CD4-positive, alpha-beta T cell treated with Interleukin-17A for 1 hour (primary cell): ENCODE data around the gene MIPOL1.
"Not testable (repeated sequence)": the region's sequence is repeated elsewhere in the genome, so short reads cannot be mapped to it uniquely, and the experiment has no call there.

Experiments used
- DNase-seq: peaks from one replicate; pipeline ENCODE4 v3.0.0-alpha.2; 2020

Gene MIPOL1

DNA sequence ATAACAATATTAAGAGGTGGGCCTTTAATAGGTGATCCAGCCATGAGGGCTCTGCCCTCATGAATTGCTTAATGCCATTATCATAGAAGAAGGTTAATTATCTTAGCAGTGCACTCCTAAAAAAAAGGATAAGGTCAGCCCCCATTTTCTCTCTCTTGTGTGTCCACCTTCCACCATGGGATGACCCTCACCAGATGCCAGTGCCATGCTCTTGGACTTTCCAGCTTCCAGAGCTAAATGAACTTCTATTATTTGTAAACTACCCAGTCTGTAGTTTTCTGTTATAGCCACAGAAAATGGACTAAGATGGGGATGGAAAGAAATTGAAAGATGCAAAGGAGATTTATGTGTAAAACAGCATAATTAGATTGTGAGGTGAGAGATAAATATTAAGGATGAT is 271.9 kb downstream of the MIPOL1 start:
- DNase-seq, result no peak

GRCh38 chr14:37470251-37470650 is 272.5 kb downstream of the MIPOL1 start:
- DNase-seq, result no peak

- DNase-seq, result no peak
These were observed 275.2 kb downstream of the MIPOL1 start for GRCh38 chr14:37472906-37473305.

DNA sequence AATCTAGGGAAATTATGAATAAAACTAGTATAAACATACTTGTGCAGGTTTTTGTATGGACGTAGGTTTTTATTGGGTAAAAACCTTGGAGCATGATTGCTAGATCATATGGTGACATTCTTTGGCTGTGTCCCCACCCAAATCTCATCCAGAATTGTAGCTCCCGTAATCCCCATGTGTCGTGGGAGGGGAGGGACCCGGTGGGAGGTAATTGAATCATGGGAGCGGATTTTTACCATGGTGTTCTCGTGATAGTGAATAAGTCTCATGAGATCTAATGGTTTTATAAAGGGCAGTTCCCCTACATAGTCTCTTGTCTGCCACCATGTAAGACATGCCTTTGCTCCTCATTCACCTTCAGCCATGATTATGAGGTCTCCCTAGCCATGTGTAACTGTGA is 276.5 kb downstream of the MIPOL1 start:
- no peak for DNase-seq

GRCh38 chr14:37480446-37481290 is 282.9 kb downstream of the MIPOL1 start:
- no peak for DNase-seq

DNA sequence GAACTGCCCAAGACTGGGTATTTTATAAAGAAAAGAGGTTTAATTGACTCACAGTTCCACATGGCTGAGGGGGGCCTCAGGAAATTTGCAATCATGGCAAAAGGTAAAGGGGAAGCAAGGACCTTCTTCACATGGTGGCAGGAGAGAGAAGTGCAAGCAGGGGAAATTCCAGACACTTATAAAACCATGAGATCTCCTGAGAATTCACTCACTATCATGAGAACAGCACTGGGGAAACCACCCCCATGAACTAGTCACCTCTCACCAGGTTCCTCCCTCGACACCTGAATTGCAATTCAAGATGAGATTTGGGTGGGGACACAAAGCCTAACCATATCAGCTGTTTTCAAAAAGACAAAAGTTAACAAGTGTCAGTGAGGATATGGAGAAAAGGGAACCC is 284.7 kb downstream of the MIPOL1 start:
- DNase-seq, result no peak

GRCh38 chr14:37483672-37484071 is 285.9 kb downstream of the MIPOL1 start:
- DNase-seq, result no peak

- DNase-seq, result no peak
These were observed 292.9 kb downstream of the MIPOL1 start for GRCh38 chr14:37490607-37491006.

- DNase-seq, result no peak
These were observed 293.3 kb downstream of the MIPOL1 start for GRCh38 chr14:37491076-37491475.

- DNase-seq, result no peak
These were observed 295.9 kb downstream of the MIPOL1 start for GRCh38 chr14:37493606-37494005.

DNA sequence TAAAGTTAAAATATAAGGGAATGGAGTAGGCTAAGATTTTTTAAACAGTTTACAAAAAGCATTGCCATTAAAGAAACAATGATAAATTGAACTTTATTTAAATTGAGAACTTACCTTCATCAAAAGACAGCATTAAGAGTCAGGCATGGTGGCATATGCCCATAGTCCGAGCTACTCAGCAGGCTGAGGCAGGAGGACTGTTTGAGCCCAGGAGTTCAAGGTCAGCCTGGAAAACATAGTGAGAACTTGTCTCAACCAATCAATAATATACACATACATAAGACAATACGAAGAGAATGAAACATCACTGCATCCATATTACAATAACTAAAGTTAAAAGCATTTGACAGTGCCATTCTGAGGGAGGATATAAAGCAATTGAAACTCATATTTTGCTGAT is 299.7 kb downstream of the MIPOL1 start:
- no peak for DNase-seq

DNA sequence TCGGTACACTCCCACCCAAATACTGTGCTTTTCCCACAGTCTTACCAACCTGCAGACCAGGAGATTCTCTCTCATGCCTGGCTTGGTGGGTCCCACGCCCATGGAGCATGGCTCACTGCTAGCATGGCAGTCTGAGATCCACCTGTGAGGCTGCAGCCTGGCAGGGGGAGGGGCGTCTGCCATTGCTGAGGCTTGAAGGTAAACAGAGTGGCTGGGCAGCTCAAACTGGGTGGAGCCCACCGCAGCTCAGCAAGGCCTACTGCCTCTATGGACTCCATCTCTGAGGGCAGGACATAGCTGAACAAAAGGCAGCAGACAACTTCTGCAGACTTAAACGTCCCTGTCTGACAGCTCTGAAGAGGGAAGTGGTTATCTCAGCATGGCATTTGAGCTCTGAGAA is 304.1 kb downstream of the MIPOL1 start:
- DNase-seq, result no peak

DNA sequence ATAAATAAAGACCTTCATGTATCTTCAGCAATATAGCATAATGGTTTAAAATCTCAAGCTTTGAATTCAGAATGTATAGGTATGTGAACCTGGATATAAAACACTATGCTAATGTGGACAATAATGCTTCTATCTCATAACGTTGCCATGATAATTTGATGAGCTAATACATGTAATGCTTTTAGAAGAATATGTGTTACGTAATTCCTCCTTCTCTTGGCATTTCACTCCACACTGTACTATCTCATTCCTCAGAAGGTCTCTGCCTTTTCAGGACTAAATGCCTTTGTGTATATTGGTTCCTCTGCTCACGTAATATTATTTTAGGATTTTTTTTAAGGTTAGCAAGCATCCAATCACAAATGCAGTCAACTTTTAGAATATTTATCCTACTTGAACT is 310.8 kb downstream of the MIPOL1 start:
- no peak for DNase-seq

GRCh38 chr14:37512173-37512572 is 314.4 kb downstream of the MIPOL1 start:
- no peak for DNase-seq

GRCh38 chr14:37515771-37516170 is 318.0 kb downstream of the MIPOL1 start:
- DNase-seq, result no peak

GRCh38 chr14:37526994-37527393 is 329.3 kb downstream of the MIPOL1 start:
- DNase-seq, result no peak

- DNase-seq, result no peak
These were observed 342.3 kb downstream of the MIPOL1 start for GRCh38 chr14:37539992-37540391.

DNA sequence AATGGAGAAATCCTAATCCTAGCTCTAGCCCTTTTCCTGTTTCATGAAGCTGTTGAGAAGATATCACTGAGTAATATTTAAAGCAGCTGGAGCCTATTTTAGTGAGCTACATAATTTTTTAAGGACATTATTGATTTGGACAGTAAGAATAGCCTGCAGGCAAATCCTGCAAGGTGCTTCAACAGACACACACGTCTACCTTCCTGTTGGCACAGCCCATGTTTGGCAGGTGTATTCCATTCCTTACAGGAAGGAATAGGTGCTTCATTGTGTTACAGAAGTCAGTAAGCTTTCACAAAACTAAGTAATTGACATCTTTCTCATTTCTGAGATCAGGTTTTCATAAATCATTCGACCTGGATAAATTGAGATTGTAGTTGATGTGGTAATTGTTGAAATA is 346.7 kb downstream of the MIPOL1 start:
- DNase-seq, result no peak

DNA sequence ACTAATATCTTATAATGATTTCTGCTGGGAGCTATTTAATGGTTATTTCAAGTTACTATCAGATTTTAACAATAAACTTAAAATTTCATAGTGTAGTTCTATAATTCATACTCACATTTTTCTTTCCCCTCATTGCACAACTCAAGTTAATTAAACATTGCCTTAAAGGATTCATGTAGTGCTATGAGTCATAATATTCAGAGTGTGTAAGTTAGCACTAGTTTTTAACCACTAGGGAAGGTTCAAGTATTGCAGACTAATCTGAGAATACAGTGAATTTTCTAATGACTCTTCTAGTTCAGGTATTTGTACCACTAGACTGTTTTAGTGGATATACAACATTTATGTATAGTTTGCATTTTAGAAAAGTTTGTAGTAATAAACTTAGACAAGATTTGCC is 347.4 kb downstream of the MIPOL1 start:
- DNase-seq, result no peak

GRCh38 chr14:37546621-37547447 is 349.1 kb downstream of the MIPOL1 start:
- DNase-seq, result no peak

- no peak for DNase-seq
These were observed 352.8 kb downstream of the MIPOL1 start for GRCh38 chr14:37550511-37550910.

DNA sequence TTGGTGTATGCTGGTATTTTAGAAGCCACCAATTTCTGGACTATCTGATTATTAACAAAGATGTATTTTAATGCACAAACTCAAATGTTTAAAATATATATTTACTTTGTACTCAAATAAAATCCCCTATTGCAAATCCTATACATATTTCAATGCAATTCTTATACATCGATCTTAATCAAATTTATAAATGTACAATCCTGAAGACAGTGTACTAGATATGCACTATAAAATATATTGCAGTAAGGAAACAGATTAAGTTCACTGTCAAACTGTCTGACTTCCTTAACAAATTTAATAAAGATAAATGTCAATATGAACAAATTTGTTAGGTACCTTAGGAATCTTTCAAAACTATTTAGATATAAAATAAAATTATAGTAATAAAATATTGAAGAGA is 353.4 kb downstream of the MIPOL1 start:
- DNase-seq, result no peak

DNA sequence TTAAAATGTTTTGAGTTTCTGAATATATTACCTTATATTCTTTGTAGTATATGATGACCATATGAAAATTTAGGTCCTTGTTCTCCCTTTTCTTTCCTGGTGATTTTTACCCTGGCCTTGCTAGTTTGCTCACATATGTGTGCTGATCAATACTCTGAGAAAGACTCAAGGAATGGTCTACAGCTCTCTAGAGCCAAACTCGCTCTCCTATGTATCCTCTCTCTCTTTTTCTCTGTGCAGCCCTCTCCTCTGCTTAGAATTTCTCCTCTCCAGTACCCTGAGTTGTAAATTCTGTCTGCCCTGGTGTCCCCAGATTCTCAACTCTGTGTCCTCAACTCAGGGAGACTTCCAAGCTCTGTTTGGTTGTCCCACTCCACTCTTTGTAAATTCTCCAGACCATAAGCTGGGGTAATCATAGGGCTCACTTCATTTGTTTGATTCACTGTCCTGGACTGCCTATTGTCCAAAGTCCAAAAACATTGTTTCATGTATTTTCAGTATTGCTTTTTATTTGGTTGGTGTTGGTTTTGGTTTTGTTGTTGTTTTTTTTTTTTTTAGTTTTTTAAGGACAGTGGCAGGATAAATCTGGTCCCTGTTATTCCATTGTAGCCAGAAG is 356.3 kb downstream of the MIPOL1 start:
- DNase-seq, result no peak

GRCh38 chr14:37555596-37555995 is 357.9 kb downstream of the MIPOL1 start:
- DNase-seq, result not testable (repeated sequence)
